Neural progenitor cell (in vitro differentiated cells): ENCODE measurements around the gene ZHX3.

Experiments used
- CTCF ChIP-seq: fragments of 200-600 bp; sonication (generic); IDR thresholded peaks from 2 replicates; pipeline ENCODE4 v1.5.1; 2017; ENCODE audit warnings: antibody characterized with exemption, mild to moderate bottlenecking
- EZH2 ChIP-seq: fragments of 200-600 bp; sonication (generic); IDR thresholded peaks from 2 replicates; pipeline ENCODE4 v1.6.1; 2017; ENCODE audit warnings: antibody characterized with exemption, mild to moderate bottlenecking, moderate library complexity
- EZH2phosphoT487 ChIP-seq: fragments of 200-600 bp; sonication (generic); IDR thresholded peaks from 2 replicates; pipeline ENCODE4 v1.6.1; 2017; ENCODE audit warnings: antibody characterized with exemption

GRCh38 chr20:41154436-41155176 lies 162.9 kb downstream of the ZHX3 start:
- TF ChIP-seq CTCF (no peak), EZH2phosphoT487 (no peak), EZH2 (no peak)
